Natural killer cell (primary cell): ENCODE measurements around the gene PAQR8. TPM values are rescaled to one million over a fixed set of nuclear protein-coding genes. Genes with fewer than 3 reads are reported as not detected.

ENCODE experiments used
- ATAC-seq, 3 donors: fragments of 150-1000 bp in 2 of 3; fragments of 200-7000 bp in 1 of 3; cut with Tn5 transposase; 1 replicate in 1 of 3; 2 replicates in 2 of 3; pipeline ENCODE4 v1.10.0; 2021; ENCODE audit warnings: mild to moderate bottlenecking in 2 of 3, moderate library complexity in 2 of 3
- DNase-seq, 2 donors: peaks; one replicate each; pipeline versions ENCODE4 v3.0.0 to v3.0.0-alpha.2; 2013 to 2021; ENCODE audit warnings: mixed read lengths in 1 of 2
- H3K27ac ChIP-seq: one replicate; pipeline ENCODE4 v1.5.1; 2013; ENCODE audit warnings: mild to moderate bottlenecking, low read length
- H3K27me3 ChIP-seq: one replicate; pipeline ENCODE4 v1.6.1; 2013; ENCODE audit warnings: low read length; ENCODE audit not compliant: control insufficient read depth, insufficient read depth
- H3K36me3 ChIP-seq: one replicate; pipeline ENCODE4 v1.6.1; 2013; ENCODE audit warnings: low read length; ENCODE audit not compliant: control insufficient read depth, insufficient read depth
- H3K4me1 ChIP-seq: one replicate; pipeline ENCODE4 v1.6.1; 2013; ENCODE audit warnings: low read length; ENCODE audit not compliant: control insufficient read depth, insufficient read depth
- H3K4me3 ChIP-seq: one replicate; pipeline ENCODE4 v1.5.1; 2013; ENCODE audit warnings: low read length
- H3K9me3 ChIP-seq: one replicate; pipeline ENCODE4 v1.6.1; 2013; ENCODE audit warnings: low read length; ENCODE audit not compliant: control insufficient read depth, insufficient read depth
- H3K27ac Mint-ChIP-seq, 2 donors: one replicate each; pipeline ENCODE4 v1.8.0; 2022; ENCODE audit warnings: mild to moderate bottlenecking in 2 of 2, mixed read lengths in 2 of 2, moderate library complexity in 1 of 2
- H3K27me3 Mint-ChIP-seq, 2 donors: one replicate each; pipeline ENCODE4 v1.8.0; 2022; ENCODE audit warnings: low read depth in 2 of 2, mixed read lengths in 2 of 2
- H3K36me3 Mint-ChIP-seq: one replicate; pipeline ENCODE4 v1.8.0; 2022; ENCODE audit warnings: mixed read lengths
- H3K4me1 Mint-ChIP-seq, 2 donors: one replicate each; pipeline ENCODE4 v1.8.0; 2022; ENCODE audit warnings: mixed read lengths in 2 of 2
- H3K4me3 Mint-ChIP-seq: one replicate; pipeline ENCODE4 v1.8.0; 2022; ENCODE audit warnings: mild to moderate bottlenecking, moderate library complexity, mixed read lengths
- H3K9me3 Mint-ChIP-seq, 2 donors: one replicate each; pipeline ENCODE4 v1.8.0; 2022; ENCODE audit warnings: mixed read lengths in 2 of 2
- WGBS: methylation state at CpG from one replicate; pipeline ENCODE4 v1.1.7; 2013; ENCODE audit warnings: missing lambda C conversion rate; ENCODE audit not compliant: insufficient coverage; 5-methylcytosine and 5-hydroxymethylcytosine counted together
- intact Hi-C: fragments of 100-400 bp; cut with micrococcal nuclease; formaldehyde crosslinking; loops from one replicate; pipeline ENCODE4 v1.14.2; 2022
- total RNA-seq, 4 donors: library from RNA; stranded (reverse); fragments of 120-200 nt in 1 of 4; gene quantifications; one replicate each; pipeline versions ENCODE4 v1.2.3 to v1.2.4, GENCODE V29; 2013 to 2022
- TF ChIP-seq, protein P1 (sequence below): fragments of 200-600 bp; IDR thresholded peaks from one replicate; pipeline ENCODE4 v1.8.0; 2022; ENCODE audit warnings: antibody characterized with exemption

PAQR8 gene
- total RNA-seq, 3 donors from 2014 or later (not counting 1 experiment from before 2014, with no cell fraction given) = 2.4 to 5.0 (median 4.6) TPM

GRCh38 chr6:52374247-52374646 lies 12.3 kb downstream of the PAQR8 start:
- ATAC-seq (no peak), DNase-seq (no peak)
- H3K27me3 ChIP-seq = no peaks in the 10 kb centered on the region
- Mint-ChIP-seq H3K27me3 (no peaks in the 10 kb centered on the region), H3K27ac (peak overlapping the region in 1 of 2 donors; percentile 12), H3K9me3 (peaks cover 2% of the 10 kb centered on the region in 2 donors), H3K4me1 (peaks cover 33 to 42% of the 10 kb centered on the region in 2 donors), H3K36me3 (peaks cover 14% of the 10 kb centered on the region), H3K4me3 (no peak overlapping the region)
- H3K27ac ChIP-seq = no peak overlapping the region
- peaks cover 3% of the 10 kb centered on the region for H3K36me3 ChIP-seq
- no peak overlapping the region for H3K4me3 ChIP-seq
- peaks cover 5% of the 10 kb centered on the region for H3K4me1 ChIP-seq
- TF ChIP-seq, protein P1, sequence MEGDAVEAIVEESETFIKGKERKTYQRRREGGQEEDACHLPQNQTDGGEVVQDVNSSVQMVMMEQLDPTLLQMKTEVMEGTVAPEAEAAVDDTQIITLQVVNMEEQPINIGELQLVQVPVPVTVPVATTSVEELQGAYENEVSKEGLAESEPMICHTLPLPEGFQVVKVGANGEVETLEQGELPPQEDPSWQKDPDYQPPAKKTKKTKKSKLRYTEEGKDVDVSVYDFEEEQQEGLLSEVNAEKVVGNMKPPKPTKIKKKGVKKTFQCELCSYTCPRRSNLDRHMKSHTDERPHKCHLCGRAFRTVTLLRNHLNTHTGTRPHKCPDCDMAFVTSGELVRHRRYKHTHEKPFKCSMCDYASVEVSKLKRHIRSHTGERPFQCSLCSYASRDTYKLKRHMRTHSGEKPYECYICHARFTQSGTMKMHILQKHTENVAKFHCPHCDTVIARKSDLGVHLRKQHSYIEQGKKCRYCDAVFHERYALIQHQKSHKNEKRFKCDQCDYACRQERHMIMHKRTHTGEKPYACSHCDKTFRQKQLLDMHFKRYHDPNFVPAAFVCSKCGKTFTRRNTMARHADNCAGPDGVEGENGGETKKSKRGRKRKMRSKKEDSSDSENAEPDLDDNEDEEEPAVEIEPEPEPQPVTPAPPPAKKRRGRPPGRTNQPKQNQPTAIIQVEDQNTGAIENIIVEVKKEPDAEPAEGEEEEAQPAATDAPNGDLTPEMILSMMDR = no peak
- 98% methylated on average over 4 of the region's 4 CpGs for WGBS
- no peaks in the 10 kb centered on the region for H3K9me3 ChIP-seq
- intact Hi-C loops = no loop called here

DNA sequence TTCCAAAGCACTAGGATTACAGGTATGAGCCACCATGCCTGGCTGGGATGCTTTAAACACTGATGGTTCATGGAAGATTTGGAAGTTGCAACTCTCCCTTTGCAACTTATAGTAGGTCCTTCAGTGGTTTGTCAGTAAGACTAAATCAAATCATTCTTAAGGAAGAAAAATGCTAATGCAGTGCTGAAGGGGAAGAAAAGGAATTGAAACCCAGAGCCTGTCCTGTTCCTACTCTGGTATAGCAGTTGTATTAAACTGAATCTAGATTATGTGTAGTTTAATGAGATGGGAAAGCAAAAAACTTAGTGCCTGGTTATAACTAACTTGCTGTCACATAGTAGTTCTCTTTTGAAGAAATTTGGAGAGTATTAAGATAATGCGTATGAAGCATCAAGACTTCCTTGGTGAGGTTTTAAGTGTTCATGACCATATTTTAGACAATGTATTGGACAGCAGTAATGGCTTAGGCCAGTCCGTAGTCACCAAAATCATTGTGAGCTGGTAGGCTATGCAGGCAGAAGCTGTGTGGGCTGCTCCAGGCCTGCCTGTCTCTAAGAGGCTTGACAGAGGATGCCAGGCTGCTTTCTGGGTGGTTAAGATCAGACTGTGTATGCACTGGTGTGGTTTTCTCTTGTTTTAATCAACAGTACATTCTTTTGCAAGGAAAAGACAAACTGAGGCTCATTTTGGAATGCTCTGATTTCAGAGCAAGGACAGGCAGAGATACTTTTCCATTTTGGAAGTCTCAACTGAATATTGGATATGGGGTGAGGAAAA lies 14.0 kb downstream of the PAQR8 start:
- no peak for ATAC-seq
- Histone ChIP-seq H3K36me3 (peaks cover 4% of the 10 kb centered on the region), H3K4me1 (peaks cover 5% of the 10 kb centered on the region), H3K4me3 (no peak overlapping the region), H3K27ac (no peak overlapping the region), H3K27me3 (no peaks in the 10 kb centered on the region), H3K9me3 (no peaks in the 10 kb centered on the region)
- Mint-ChIP-seq H3K4me3 (no peak overlapping the region), H3K36me3 (peaks cover 14% of the 10 kb centered on the region), H3K9me3 (peaks cover 2% of the 10 kb centered on the region in 2 donors), H3K4me1 (peaks cover 33 to 46% of the 10 kb centered on the region in 2 donors), H3K27me3 (no peaks in the 10 kb centered on the region), H3K27ac (peak overlapping the region; percentile 53 to 63)
- intact Hi-C loops = no loop called here
- peak in 1 of 2 donors; percentile 45 for DNase-seq
- WGBS = 65% methylated on average over 2 of the region's 2 CpGs
- TF ChIP-seq, protein P1 = no peak

- H3K27me3 Mint-ChIP-seq = no peaks in the 10 kb centered on the region
- no peak overlapping the region for H3K4me3 Mint-ChIP-seq
- TF ChIP-seq, protein P1 = no peak
- peaks cover 14% of the 10 kb centered on the region for H3K36me3 Mint-ChIP-seq
- DNase-seq = no peak
- WGBS = 92% methylated on average over 3 of the region's 3 CpGs
- peaks cover 2% of the 10 kb centered on the region in 2 donors for H3K9me3 Mint-ChIP-seq
- intact Hi-C loops = no loop called here
- peaks cover 29 to 43% of the 10 kb centered on the region in 2 donors for H3K4me1 Mint-ChIP-seq
- Histone ChIP-seq H3K27me3 (no peaks in the 10 kb centered on the region), H3K4me3 (no peak overlapping the region), H3K4me1 (peaks cover 5% of the 10 kb centered on the region), H3K27ac (no peak overlapping the region), H3K9me3 (no peaks in the 10 kb centered on the region), H3K36me3 (peaks cover 4% of the 10 kb centered on the region)
- no peak for ATAC-seq
- H3K27ac Mint-ChIP-seq = peak overlapping the region; percentile 8 to 63
These were observed 14.8 kb downstream of the PAQR8 start for GRCh38 chr6:52376763-52377162.
